Keratinocyte (primary cell): ENCODE data around the gene KLF2.

Experiments used
- CTCF ChIP-seq, 3 experiments: IDR thresholded peaks in 1 of 3; conservative IDR thresholded peaks in 1 of 3; optimal IDR thresholded peaks in 1 of 3; 2 replicates in 2 of 3; 3 replicates in 1 of 3; pipeline versions ENCODE3 to v1.5.1; 2011; ENCODE audit warnings: low read length in 3 of 3, mild to moderate bottlenecking in 3 of 3, moderate library complexity in 2 of 3, control low read depth in 1 of 3, inconsistent platforms in 1 of 3; ENCODE audit not compliant: insufficient read depth in 2 of 3; ENCODE audit errors: extremely low read depth in 1 of 3
- EZH2 ChIP-seq: IDR thresholded peaks from one replicate; pipeline ENCODE4 v1.6.1; 2012; ENCODE audit warnings: inconsistent platforms, mild to moderate bottlenecking, low read length, moderate library complexity

DNA sequence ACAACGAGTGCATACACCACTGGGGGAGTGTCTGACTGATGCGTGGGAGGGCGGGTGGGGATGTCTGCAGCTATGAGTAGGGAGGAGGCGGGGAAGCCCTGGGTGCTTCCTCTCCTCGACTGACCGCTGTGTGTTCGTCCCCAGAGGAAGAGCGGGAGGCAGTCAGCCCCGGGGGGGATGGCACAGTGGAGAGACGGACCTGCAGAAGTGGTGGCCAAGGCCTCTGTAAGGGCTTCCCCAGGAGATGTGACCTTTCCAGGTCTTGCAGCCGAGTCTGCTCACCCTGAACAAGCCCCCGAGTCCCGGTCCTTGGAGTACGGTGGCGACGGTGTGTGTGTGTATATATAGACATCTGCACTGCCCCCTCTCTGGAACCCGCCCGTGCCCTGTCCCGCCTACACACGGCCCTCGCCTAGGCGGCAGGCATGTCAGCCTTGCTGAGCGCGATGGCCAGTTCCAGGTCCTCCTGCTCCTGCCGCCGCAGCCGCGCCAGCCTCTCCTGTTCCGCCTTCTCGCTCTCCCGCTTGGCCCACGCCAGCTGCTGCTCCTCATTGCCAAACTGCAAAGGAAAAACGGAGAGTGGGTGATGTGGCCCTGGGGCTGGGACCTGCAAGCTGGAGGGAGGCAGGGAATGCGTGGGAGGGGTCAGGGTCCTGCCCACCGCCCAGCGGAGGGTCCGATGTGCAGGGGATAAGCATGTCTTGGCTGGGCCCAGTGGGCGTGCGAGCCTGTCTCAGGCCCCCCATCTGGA, 30.8 kb downstream of the KLF2 start:
- no peak for TF ChIP-seq CTCF (optimal IDR thresholded peaks at IDR 0.05 in 1 of 3, IDR thresholded peaks at IDR 0.05 in 1 of 3, conservative IDR thresholded peaks at IDR 0.05 in 1 of 3; ENCODE audit: extremely low read depth in 1 of 3, insufficient read depth in 2 of 3, low read length in 3 of 3)
- TF ChIP-seq EZH2: no peak
